Renal pelvis (tissue), 4 donors: ENCODE data around the gene MACF1. TPM values are rescaled to one million over a fixed set of nuclear protein-coding genes. Genes with fewer than 3 reads are reported as not detected.
"Not testable (repeated sequence)": the region's sequence is repeated elsewhere in the genome, so short reads cannot be mapped to it uniquely, and the experiment has no call there.

Experiments
- DNase-seq: peaks from one replicate; pipeline ENCODE4 v3.0.0-alpha.2; 2013
- polyA plus RNA-seq, 3 donors: library from polyadenylated mRNA; unstranded; fragments of 120-200 nt; gene quantifications; one replicate each; pipeline ENCODE4 v1.2.1, GENCODE V29; 2013; ENCODE audit not compliant: insufficient read length in 3 of 3

MACF1 gene
- polyA plus RNA-seq, 3 donors: 227 to 318 (median 276) TPM

DNA sequence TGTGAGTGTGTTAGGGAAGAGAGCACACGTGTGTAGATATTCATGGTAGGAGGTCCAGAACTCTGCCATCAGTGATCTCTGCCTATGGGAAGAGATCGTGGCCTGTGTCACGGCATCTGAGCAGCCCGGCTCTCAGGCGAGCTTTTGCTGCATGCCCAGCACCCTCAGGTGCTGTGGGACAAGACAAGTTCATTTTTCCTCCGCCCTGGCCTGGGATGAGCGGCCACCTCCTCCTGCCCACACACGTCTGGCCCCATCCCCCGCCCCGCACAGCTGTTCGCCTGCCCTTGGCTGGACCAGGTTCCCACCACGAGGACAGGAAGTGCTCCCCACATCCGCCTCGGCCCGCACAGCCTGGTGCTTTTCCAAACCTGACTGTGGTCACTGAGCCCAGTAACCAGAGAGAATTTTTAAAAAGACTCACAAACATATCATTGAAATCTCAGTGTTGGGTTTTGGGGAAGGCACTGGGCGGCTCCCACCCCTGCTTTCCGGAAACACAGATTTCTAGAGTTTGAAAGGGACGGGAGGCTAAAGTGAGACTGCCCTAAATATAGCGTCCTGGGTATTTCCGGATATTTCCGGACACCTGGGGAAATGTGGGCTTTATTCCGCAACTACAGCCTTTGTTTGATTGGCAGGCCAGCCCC lies 305.0 kb downstream of the MACF1 start:
- DNase-seq: no peak

GRCh38 chr1:39510570-39511186 lies 306.2 kb downstream of the MACF1 start:
- DNase-seq: not testable (repeated sequence)

- not testable (repeated sequence) for DNase-seq
Observed at GRCh38 chr1:39511477-39511876, 307.0 kb downstream of the MACF1 start.

DNA sequence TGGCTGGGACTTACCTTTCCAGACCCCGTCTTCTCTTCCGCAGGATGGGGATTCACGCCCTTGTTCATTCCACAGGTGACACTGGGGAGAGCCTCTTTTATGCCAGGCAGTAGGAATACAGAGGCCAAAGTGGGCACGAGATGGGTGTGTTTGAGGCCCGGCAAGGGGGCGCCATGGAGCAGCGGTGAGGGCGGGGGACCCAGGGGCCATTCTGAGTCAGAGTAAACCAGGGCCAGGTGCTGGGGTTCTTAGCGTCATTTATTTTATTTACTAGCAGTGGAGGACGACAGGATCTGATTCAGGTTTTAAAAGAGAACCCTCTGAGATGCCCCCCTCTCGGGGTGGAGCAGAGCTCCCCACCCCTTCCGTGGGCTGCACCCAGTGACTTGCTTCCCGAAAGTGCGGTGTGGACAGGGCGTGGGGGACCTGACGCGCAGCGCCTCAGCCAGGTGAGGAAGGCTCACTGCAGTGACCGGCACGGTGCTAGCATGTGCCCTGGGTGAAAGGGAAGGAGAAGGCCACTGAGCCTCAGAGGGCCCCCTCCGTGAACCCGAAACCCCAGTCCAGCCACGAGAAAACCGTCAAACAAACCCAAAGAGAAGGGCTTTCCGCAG lies 307.8 kb downstream of the MACF1 start:
- DNase-seq: not testable (repeated sequence)

- DNase-seq: not testable (repeated sequence)
Observed at GRCh38 chr1:39514710-39515124, 310.2 kb downstream of the MACF1 start.

GRCh38 chr1:39515131-39516086 lies 310.9 kb downstream of the MACF1 start:
- not testable (repeated sequence) for DNase-seq

- not testable (repeated sequence) for DNase-seq
Observed at GRCh38 chr1:39516841-39517240, 312.3 kb downstream of the MACF1 start.

- DNase-seq: not testable (repeated sequence)
Observed at GRCh38 chr1:39517936-39518335, 313.4 kb downstream of the MACF1 start.

DNA sequence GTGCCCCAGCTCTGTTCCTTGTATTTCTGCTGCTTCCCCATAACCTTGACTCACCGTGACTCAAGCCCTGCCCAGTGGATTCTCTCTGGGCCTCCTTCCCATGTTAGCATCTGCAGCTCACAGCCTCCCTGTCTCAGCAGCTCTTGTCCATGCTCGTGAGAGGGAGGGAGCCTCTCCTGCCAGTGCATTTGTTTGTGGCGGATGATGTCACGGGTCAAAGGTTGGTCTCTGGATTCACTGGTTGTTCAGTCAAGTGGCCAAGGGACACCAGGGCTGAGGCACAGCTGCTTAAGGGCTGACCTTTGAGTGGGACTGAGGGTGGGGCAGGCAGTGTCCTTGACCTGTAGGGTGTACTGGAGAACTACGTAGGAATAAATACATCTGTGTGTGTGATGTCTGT lies 314.9 kb downstream of the MACF1 start:
- not testable (repeated sequence) for DNase-seq

DNA sequence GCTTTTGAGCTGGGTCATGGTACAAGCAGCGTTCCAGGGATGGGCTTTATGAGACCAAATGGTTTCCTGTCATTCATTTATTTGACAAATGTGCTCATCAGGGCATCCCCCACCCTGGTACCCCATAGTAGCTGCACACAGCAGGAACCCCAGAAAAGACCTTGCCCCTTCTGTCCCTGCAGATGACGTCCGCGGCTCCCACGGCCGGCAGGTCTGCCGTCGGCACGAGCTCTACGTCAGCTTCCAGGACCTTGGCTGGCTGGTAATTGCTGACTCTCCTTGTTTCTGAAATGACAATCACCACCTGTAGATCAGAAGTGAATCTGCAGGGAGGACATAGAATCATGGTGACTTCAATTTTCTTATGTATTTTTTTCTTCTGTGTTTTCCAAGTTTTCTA lies 317.7 kb downstream of the MACF1 start:
- not testable (repeated sequence) for DNase-seq

DNA sequence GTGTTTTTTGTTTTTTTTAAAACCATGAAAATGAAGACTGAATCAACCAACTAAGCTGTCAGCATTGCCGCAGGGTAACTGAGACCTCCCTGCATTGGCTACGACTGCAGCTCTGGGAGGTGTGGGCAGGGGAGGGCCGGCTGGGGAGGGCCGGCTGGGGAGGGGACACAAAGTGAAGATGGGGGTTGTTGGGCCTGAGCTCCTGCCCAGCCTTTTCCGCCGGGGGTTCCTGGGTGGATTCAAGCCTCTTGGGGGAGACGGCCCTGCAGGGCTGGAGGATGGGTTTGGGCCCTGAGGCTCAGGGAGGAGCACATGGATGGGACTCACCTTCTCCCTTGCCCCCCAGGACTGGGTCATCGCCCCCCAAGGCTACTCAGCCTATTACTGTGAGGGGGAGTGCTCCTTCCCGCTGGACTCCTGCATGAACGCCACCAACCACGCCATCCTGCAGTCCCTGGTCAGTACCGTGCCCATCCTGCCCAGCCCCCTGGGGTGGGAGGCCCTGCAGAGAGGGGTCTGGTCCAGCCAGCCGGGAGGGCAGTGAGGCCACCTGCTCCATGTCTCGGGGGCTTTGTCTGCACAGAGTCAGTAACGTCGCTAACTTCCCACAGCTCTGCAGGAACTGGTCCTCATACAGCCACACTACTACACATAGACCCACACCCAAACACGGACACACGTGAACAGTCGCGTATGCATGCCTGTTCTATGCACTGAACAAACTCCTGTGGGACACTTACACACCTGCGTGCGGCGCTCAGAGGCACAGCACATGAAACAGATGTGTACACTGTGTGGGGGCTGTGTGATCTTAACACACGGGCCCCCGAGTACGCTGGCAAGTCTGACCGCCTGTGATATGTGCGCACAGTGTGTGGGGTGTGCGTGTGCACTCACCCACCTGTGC lies 318.4 kb downstream of the MACF1 start:
- DNase-seq: no peak

DNA sequence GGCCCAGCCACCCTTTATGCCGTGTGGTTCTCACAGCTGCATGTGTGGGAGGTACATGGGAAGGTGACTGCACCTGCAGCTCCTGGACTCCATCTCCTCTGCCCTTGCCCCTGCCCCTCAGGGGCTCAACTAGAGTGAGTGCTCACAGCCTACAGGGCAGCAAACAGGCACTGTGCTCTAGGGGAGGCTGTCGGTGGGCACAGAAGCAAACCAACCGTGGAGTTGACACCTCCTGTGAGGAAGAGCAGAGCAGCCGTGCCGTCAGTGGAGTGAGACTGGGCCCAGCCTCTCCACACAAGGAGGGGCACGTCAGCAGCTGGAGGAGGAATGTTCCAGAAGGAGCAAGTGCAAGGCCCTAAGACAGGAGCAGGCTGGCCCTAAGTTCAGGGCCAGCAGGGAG lies 319.7 kb downstream of the MACF1 start:
- no peak for DNase-seq

- no peak for DNase-seq
Observed at GRCh38 chr1:39524591-39525365, 320.3 kb downstream of the MACF1 start.

GRCh38 chr1:39525366-39526165 lies 321.1 kb downstream of the MACF1 start:
- no peak for DNase-seq

GRCh38 chr1:39526466-39527189 lies 322.1 kb downstream of the MACF1 start:
- DNase-seq: no peak

DNA sequence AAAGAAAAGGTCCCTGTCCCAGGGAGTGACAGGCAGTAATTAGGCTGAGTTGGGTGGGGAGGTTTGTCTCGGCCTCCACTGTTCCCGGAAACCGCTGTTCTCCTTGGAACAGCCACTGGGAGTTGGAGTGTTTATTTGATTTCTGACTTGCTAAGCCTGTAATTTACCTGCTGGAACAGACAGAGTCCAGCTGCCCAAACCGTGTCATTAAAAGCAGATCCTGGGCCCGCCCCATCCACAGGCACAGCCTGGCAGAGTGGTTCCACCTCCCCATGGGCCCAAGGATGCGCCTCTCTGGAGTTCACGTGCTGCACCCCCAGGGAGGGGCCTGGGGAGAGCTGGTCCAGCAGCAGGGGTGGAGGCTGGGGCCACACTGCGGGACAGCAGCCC lies 322.7 kb downstream of the MACF1 start:
- DNase-seq: not testable (repeated sequence)

DNA sequence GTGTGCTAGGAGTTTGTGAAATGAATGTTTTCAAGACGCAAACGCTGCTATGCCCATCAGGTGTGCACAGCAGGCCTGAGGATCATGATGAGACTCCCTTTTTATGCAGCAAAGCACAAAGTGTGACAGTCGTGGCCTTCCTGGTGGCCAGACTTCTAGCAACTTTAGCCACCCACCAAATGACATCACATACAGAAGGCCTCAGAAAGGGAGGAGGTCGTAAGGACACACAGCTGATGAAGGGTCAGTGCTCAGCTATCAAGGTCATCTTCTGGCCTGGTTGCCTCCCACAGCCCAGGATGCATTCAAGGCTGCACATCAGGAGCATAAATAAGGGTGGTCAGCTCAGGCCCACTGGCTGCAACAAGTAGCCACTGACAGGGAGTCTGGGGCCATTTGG lies 323.6 kb downstream of the MACF1 start:
- no peak for DNase-seq

DNA sequence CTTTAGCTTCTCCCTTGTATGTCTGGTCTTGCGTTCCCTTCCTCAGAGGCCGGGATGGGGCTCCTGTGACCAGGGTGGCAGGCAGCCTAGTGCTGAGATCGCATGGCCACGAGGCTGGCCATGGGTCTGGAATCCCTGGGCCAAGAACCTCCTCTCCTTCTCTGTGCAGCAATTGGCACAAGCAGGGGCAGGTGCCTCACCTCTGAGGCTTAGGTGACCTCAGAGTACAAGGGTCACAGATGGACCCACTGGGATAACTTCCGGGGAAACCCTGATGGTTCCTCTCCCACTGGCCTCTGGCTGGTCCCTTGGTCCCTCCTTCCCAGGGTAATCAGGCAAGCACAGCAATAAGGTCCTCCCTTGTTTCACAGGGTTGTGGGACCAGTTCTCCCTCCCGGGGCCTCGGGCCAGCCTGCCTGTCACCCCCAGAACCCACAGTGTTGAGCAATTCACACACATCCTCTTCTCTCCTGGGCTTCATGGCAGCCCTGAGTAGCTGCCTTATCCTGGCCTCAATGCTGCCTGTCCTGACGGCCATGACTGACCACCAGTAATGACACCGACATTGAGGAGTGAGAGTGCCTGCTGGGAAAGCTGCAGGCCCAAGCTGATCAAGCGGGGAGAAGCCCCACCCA lies 325.5 kb downstream of the MACF1 start:
- no peak for DNase-seq
